HepG2 (cell line): ENCODE data around the gene NGDN. TPM values are rescaled to one million over a fixed set of nuclear protein-coding genes. Genes with fewer than 3 reads are reported as not detected.

ENCODE experiments used
- ETV6 ChIP-seq: sonication (generic); formaldehyde crosslinking; conservative IDR thresholded peaks from 2 replicates; pipeline ENCODE4 v1.4.0; 2020; ENCODE audit warnings: missing genetic modification reagents
- GFI1 ChIP-seq: sonication (generic); formaldehyde crosslinking; IDR thresholded peaks from 2 replicates; pipeline ENCODE4 v1.5.0; 2020; ENCODE audit warnings: missing genetic modification reagents, mild to moderate bottlenecking, borderline replicate concordance
- JDP2 ChIP-seq: sonication (generic); formaldehyde crosslinking; IDR thresholded peaks from 2 replicates; pipeline ENCODE4 v1.8.1; 2022; ENCODE audit warnings: missing genetic modification reagents, borderline replicate concordance
- KLF6 ChIP-seq: IDR thresholded peaks from 2 replicates; pipeline ENCODE4 v1.8.0; 2016; ENCODE audit warnings: missing biosample characterization, missing genetic modification reagents
- MYPOP ChIP-seq: sonication (generic); formaldehyde crosslinking; IDR thresholded peaks from 2 replicates; pipeline ENCODE4 v1.8.1; 2023; ENCODE audit warnings: mild to moderate bottlenecking, moderate library complexity, missing genetic modification reagents
- NR2F2 ChIP-seq: IDR thresholded peaks from 2 replicates; pipeline ENCODE4 v1.6.1; 2012; ENCODE audit warnings: low read depth, inconsistent platforms, borderline replicate concordance
- REL ChIP-seq: sonication (generic); formaldehyde crosslinking; conservative IDR thresholded peaks from 2 replicates; pipeline ENCODE4 v1.8.0; 2022; ENCODE audit warnings: mild to moderate bottlenecking, missing genetic modification reagents, moderate library complexity
- RFX1 ChIP-seq: fragments of 450-650 bp; IDR thresholded peaks from 2 replicates; pipeline ENCODE4 v1.6.1; 2017
- RXRB ChIP-seq: IDR thresholded peaks from 2 replicates; pipeline ENCODE4 v1.6.1; 2016; ENCODE audit warnings: borderline replicate concordance, missing genetic modification reagents, missing compliant biosample characterization
- SIN3A ChIP-seq: IDR thresholded peaks from 2 replicates; pipeline ENCODE4 v1.6.1; 2011; ENCODE audit warnings: low read depth, mild to moderate bottlenecking, control low read depth, low read length, borderline replicate concordance
- ZKSCAN5 ChIP-seq: sonication (generic); formaldehyde crosslinking; IDR thresholded peaks from 2 replicates; pipeline ENCODE4 v1.5.1; 2020; ENCODE audit warnings: mild to moderate bottlenecking, missing genetic modification reagents
- ZNF331 ChIP-seq: sonication (generic); formaldehyde crosslinking; IDR thresholded peaks from 2 replicates; pipeline ENCODE4 v1.4.0; 2020; ENCODE audit warnings: missing genetic modification reagents
- ZNF687 ChIP-seq: sonication (generic); formaldehyde crosslinking; IDR thresholded peaks from 2 replicates; pipeline ENCODE4 v1.5.1; 2020; ENCODE audit warnings: mild to moderate bottlenecking, missing genetic modification reagents, moderate library complexity
- polyA plus RNA-seq, 8 experiments: library from polyadenylated mRNA; depleted of rRNA in 3 of 8; stranded (reverse) in 7 of 8; unstranded in 1 of 8; fragments of >200 nt; fragmentation: Illumina TruSeq in 4 of 8; extraction: Trizol in 4 of 8; gene quantifications; 2 replicates each; pipeline versions ENCODE4 v1.2.1 to v1.2.3, GENCODE V29; 2011 to 2016; ENCODE audit warnings: low read depth in 4 of 8, missing spikeins in 1 of 8, mixed read lengths in 1 of 8; ENCODE audit not compliant: insufficient read depth in 1 of 8
- total RNA-seq, 5 experiments: library from RNA; depleted of rRNA; stranded (reverse); fragments of >200 nt; fragmentation: Illumina TruSeq; extraction: Trizol; gene quantifications; 2 replicates each; pipeline ENCODE4 v1.2.3, GENCODE V29; 2016; ENCODE audit warnings: low read depth in 1 of 5
- TF ChIP-seq, protein P1 (sequence below): sonication (generic); formaldehyde crosslinking; IDR thresholded peaks from 2 replicates; pipeline ENCODE4 v1.4.0; 2020; ENCODE audit warnings: missing genetic modification reagents
- TF ChIP-seq, protein P2 (sequence below): sonication (generic); formaldehyde crosslinking; conservative IDR thresholded peaks from 2 replicates; pipeline ENCODE4 v1.8.0; 2022; ENCODE audit warnings: mild to moderate bottlenecking, moderate library complexity, missing genetic modification reagents
- TF ChIP-seq, protein P3 (sequence below), 2 experiments: sonication (generic) in 1 of 2; formaldehyde crosslinking in 1 of 2; IDR thresholded peaks; 2 replicates each; pipeline versions ENCODE4 v1.4.0 to v1.6.1; 2018 to 2020; ENCODE audit warnings: missing genetic modification reagents in 2 of 2, borderline replicate concordance in 1 of 2, low read depth in 1 of 2, mild to moderate bottlenecking in 1 of 2, missing biosample characterization in 1 of 2
- TF ChIP-seq, protein P4 (sequence below): sonication (generic); formaldehyde crosslinking; IDR thresholded peaks from 2 replicates; pipeline ENCODE4 v1.8.0; 2022; ENCODE audit warnings: missing genetic modification reagents, low read depth, mild to moderate bottlenecking, borderline replicate concordance

Gene NGDN
- total and polyA plus RNA-seq, 2 of the 13 experiments (the other 11 are each of a cell fraction or from before 2014, with no cell fraction given) = 154 to 216 TPM

DNA sequence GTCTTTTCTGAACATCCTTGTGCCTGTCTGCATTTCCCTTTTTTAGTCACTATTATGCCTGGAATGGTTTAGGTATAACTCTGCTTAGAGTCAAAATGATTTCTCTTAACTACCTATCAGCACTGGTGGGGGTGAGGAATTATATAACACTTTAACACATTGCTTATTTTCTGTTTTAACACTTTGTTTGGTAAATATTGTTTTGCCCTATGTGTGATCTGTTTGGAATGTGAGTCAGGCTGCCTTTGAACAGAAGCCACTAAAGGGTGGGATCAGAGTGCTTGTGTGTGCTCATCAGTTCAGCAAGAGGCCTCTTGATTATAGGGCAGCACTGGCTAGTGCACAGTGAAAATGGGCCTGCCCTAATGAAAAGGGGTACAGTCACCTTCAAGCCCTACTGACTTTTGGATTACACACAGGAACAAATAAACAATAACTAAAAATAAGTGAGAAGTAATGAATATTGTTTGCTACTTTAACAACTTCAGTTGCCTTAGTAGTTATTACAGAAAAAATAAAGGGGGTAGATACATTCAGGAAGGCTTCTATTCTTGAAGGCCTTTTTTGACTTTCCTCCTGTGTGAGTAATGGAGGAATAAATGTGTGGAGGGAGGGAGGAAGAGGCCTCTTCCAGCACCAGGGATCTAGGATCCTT, 23.2 kb downstream of the NGDN start (continued):
- TF ChIP-seq, protein P1, sequence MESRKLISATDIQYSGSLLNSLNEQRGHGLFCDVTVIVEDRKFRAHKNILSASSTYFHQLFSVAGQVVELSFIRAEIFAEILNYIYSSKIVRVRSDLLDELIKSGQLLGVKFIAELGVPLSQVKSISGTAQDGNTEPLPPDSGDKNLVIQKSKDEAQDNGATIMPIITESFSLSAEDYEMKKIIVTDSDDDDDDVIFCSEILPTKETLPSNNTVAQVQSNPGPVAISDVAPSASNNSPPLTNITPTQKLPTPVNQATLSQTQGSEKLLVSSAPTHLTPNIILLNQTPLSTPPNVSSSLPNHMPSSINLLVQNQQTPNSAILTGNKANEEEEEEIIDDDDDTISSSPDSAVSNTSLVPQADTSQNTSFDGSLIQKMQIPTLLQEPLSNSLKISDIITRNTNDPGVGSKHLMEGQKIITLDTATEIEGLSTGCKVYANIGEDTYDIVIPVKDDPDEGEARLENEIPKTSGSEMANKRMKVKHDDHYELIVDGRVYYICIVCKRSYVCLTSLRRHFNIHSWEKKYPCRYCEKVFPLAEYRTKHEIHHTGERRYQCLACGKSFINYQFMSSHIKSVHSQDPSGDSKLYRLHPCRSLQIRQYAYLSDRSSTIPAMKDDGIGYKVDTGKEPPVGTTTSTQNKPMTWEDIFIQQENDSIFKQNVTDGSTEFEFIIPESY (CRISPR knock-in tag) = no peak
- TF ChIP-seq ZNF331 (CRISPR knock-in tag) = peak; percentile 45; the same call in 1 of the 2 replicates
- no peak for TF ChIP-seq RFX1
- TF ChIP-seq, protein P2, sequence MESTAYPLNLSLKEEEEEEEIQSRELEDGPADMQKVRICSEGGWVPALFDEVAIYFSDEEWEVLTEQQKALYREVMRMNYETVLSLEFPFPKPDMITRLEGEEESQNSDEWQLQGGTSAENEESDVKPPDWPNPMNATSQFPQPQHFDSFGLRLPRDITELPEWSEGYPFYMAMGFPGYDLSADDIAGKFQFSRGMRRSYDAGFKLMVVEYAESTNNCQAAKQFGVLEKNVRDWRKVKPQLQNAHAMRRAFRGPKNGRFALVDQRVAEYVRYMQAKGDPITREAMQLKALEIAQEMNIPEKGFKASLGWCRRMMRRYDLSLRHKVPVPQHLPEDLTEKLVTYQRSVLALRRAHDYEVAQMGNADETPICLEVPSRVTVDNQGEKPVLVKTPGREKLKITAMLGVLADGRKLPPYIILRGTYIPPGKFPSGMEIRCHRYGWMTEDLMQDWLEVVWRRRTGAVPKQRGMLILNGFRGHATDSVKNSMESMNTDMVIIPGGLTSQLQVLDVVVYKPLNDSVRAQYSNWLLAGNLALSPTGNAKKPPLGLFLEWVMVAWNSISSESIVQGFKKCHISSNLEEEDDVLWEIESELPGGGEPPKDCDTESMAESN (CRISPR knock-in tag) = no peak
- TF ChIP-seq REL (CRISPR knock-in tag) = no peak
- TF ChIP-seq ZKSCAN5 (CRISPR knock-in tag) = no peak
- TF ChIP-seq KLF6 (CRISPR knock-in tag) = no peak
- TF ChIP-seq, protein P3, sequence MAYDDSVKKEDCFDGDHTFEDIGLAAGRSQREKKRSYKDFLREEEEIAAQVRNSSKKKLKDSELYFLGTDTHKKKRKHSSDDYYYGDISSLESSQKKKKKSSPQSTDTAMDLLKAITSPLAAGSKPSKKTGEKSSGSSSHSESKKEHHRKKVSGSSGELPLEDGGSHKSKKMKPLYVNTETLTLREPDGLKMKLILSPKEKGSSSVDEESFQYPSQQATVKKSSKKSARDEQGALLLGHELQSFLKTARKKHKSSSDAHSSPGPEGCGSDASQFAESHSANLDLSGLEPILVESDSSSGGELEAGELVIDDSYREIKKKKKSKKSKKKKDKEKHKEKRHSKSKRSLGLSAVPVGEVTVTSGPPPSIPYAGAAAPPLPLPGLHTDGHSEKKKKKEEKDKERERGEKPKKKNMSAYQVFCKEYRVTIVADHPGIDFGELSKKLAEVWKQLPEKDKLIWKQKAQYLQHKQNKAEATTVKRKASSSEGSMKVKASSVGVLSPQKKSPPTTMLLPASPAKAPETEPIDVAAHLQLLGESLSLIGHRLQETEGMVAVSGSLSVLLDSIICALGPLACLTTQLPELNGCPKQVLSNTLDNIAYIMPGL (CRISPR knock-in tag; IDR thresholded peaks at IDR 0.05; ENCODE audit: borderline replicate concordance in 1 of 2, low read depth in 1 of 2) = peak in 1 of 2 experiments; percentile 51; a peak in 1 of 4 replicates
- no peak for TF ChIP-seq GFI1
- TF ChIP-seq RXRB (CRISPR knock-in tag) = peak; percentile 86
- TF ChIP-seq, protein P4, sequence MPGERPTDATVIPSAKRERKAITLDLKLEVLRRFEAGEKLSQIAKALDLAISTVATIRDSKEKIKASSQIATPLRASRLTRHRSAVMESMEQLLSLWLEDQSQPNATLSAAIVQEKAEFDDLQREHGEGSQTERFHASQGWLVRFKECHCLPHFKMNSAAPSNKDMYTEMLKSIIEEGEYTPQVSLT (CRISPR knock-in tag) = no peak
- 0 out of 2 replicates have a peak, but pooled peaks have one; percentile 4 for TF ChIP-seq ETV6 (CRISPR knock-in tag)
- TF ChIP-seq NR2F2 = peak; percentile 96
- TF ChIP-seq MYPOP (CRISPR knock-in tag) = peak; percentile 69; the same call in 1 of the 2 replicates
- TF ChIP-seq ZNF687 = no peak
- TF ChIP-seq JDP2 = no peak
- TF ChIP-seq SIN3A = no peak
